Ishikawa (cell line): ENCODE measurements around the gene CACNA1G.

Experiments
- EGR1 ChIP-seq: IDR thresholded peaks from 2 replicates; pipeline ENCODE4 v1.6.1; 2012
- EP300 ChIP-seq: IDR thresholded peaks from 2 replicates; pipeline ENCODE4 v1.6.1; 2012; ENCODE audit warnings: borderline replicate concordance
- FOXM1 ChIP-seq: IDR thresholded peaks from 2 replicates; pipeline ENCODE4 v1.6.1; 2012; ENCODE audit warnings: low read depth, borderline replicate concordance
- NFIC ChIP-seq: IDR thresholded peaks from 2 replicates; pipeline ENCODE4 v1.6.1; 2012
- RAD21 ChIP-seq: IDR thresholded peaks from 2 replicates; pipeline ENCODE4 v1.6.1; 2012; ENCODE audit warnings: low read depth
- TAF1 ChIP-seq: IDR thresholded peaks from 2 replicates; pipeline ENCODE4 v1.6.1; 2012; ENCODE audit warnings: low read depth, mild to moderate bottlenecking
- YY1 ChIP-seq: IDR thresholded peaks from 2 replicates; pipeline ENCODE4 v1.6.1; 2012; ENCODE audit warnings: low read depth
- TF ChIP-seq, protein P1 (sequence below): IDR thresholded peaks from 2 replicates; pipeline ENCODE4 v1.6.1; 2012

- TF ChIP-seq, protein P1, sequence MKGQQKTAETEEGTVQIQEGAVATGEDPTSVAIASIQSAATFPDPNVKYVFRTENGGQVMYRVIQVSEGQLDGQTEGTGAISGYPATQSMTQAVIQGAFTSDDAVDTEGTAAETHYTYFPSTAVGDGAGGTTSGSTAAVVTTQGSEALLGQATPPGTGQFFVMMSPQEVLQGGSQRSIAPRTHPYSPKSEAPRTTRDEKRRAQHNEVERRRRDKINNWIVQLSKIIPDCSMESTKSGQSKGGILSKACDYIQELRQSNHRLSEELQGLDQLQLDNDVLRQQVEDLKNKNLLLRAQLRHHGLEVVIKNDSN, result no peak
- TF ChIP-seq FOXM1 (no peak), RAD21 (no peak), TAF1 (no peak), YY1 (no peak), EGR1 (no peak), EP300 (no peak), NFIC (no peak)
These were observed 86.7 kb downstream of the CACNA1G start for GRCh38 chr17:50647187-50647586.
